ENCODE results near the gene DDX6. TPM values are rescaled to one million over a fixed set of nuclear protein-coding genes. Genes with fewer than 3 reads are reported as not detected.

Gene DDX6
- total and polyA plus RNA-seq, 2 experiments from 2014 or later = 68.3 to 205 TPM

DNA sequence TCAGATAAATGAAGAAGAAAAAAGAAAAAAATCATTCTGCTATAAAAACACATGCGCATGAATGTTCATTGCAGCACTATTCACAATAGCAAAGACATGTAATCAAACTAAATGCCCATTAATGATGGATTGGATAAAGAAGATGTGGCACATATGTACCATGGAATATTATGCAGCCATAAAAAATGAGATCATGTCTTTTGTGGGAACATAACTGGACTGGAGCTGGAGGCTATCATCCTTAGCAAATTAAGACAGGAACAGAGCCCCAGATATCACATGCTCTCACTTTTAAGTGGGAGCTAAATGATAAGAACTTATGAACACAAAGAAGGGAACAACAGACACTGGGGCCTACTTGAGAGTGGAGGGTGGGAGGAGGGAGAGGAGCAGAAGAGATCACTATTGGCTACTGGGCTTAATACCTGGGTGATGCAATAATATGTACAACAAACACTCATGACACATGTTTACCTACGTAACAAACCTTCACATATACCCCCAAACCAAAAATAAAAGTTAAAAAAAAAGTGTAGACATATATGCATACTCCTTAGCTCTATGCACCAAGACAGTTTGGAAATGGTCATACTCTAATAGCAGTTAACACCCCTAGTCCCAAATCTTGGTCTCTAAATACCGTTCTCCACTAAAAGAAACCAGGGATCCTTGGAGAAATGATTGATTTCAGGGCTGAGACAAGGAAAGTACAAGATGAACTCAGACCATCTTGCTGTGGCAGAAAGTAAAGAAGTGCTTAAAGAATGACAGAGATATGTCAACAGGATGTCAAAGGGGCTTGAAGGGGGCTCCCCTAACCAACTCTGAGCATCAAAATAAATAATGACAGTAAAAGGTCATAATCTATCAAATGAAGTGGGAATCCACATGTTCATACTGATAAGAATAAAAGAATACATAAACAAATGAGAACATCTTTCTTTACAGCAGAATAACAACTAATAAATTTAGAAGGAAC is 17.1 kb upstream of the DDX6 start (continued):
- TF ChIP-seq, protein P1, sequence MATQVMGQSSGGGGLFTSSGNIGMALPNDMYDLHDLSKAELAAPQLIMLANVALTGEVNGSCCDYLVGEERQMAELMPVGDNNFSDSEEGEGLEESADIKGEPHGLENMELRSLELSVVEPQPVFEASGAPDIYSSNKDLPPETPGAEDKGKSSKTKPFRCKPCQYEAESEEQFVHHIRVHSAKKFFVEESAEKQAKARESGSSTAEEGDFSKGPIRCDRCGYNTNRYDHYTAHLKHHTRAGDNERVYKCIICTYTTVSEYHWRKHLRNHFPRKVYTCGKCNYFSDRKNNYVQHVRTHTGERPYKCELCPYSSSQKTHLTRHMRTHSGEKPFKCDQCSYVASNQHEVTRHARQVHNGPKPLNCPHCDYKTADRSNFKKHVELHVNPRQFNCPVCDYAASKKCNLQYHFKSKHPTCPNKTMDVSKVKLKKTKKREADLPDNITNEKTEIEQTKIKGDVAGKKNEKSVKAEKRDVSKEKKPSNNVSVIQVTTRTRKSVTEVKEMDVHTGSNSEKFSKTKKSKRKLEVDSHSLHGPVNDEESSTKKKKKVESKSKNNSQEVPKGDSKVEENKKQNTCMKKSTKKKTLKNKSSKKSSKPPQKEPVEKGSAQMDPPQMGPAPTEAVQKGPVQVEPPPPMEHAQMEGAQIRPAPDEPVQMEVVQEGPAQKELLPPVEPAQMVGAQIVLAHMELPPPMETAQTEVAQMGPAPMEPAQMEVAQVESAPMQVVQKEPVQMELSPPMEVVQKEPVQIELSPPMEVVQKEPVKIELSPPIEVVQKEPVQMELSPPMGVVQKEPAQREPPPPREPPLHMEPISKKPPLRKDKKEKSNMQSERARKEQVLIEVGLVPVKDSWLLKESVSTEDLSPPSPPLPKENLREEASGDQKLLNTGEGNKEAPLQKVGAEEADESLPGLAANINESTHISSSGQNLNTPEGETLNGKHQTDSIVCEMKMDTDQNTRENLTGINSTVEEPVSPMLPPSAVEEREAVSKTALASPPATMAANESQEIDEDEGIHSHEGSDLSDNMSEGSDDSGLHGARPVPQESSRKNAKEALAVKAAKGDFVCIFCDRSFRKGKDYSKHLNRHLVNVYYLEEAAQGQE (IDR thresholded peaks at IDR 0.05; ENCODE audit: unreplicated experiment) = no peak
- TF ChIP-seq EZH2 (IDR thresholded peaks at IDR 0.05; ENCODE audit: low read depth, unreplicated experiment) = no peak
- TF ChIP-seq, protein P2, sequence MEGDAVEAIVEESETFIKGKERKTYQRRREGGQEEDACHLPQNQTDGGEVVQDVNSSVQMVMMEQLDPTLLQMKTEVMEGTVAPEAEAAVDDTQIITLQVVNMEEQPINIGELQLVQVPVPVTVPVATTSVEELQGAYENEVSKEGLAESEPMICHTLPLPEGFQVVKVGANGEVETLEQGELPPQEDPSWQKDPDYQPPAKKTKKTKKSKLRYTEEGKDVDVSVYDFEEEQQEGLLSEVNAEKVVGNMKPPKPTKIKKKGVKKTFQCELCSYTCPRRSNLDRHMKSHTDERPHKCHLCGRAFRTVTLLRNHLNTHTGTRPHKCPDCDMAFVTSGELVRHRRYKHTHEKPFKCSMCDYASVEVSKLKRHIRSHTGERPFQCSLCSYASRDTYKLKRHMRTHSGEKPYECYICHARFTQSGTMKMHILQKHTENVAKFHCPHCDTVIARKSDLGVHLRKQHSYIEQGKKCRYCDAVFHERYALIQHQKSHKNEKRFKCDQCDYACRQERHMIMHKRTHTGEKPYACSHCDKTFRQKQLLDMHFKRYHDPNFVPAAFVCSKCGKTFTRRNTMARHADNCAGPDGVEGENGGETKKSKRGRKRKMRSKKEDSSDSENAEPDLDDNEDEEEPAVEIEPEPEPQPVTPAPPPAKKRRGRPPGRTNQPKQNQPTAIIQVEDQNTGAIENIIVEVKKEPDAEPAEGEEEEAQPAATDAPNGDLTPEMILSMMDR (conservative IDR thresholded peaks at IDR 0.05; ENCODE audit: low read depth in 2 of 2) = no peak
- no peak for TF ChIP-seq EZH2phosphoT487 (IDR thresholded peaks at IDR 0.05; ENCODE audit: unreplicated experiment)
- no peak for TF ChIP-seq JUNB (IDR thresholded peaks at IDR 0.05; ENCODE audit: unreplicated experiment)

DNA sequence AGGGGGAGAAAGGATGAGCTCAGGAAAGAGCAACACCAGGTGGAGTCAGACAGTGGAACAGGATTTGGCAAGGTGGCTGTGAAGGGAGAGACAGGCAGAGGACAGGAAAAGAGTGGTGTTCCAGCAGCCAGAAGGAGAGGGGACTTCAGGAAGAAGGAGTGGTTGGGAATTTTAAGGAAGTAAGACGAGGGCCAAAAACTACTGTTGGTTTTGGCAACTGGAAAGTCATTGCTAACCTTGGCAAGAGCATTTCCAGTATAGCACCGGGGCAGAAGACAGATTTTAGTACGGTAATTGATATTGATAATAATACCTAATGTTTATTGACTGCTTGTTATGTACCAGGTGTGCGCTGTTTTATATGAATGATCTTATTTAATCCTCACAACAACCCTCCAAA is 15.4 kb upstream of the DDX6 start:
- H3K4me3 ChIP-seq = no peak overlapping the region
- H3K27me3 ChIP-seq (ENCODE audit: insufficient read depth) = no peaks in the 10 kb centered on the region
- H2AFZ ChIP-seq = peak overlapping the region; percentile 84; the same call in 1 of the 2 replicates
- ATAC-seq = no peak
- Mint-ChIP-seq H3K4me3 (no peak overlapping the region), H3K9me3 (peaks cover 8% of the 10 kb centered on the region; the same call in 2 of the 3 replicates), H3K36me3 (ENCODE audit: low read depth) (no peaks in the 10 kb centered on the region), H3K27ac (no peak overlapping the region), H3K27me3 (ENCODE audit: insufficient read depth, low read depth, poor library complexity) (peaks cover 2% of the 10 kb centered on the region), H3K4me1 (no peaks in the 10 kb centered on the region)
- no peaks in the 10 kb centered on the region for H3K36me3 ChIP-seq (ENCODE audit: insufficient read depth)
- H3F3A ChIP-seq (replicated peaks; ENCODE audit: low read depth) = no peaks in the 10 kb centered on the region
- H3K4me1 ChIP-seq (ENCODE audit: insufficient read depth) = no peaks in the 10 kb centered on the region
- no peaks in the 10 kb centered on the region for H3K79me2 ChIP-seq (replicated peaks; ENCODE audit: insufficient read depth)
- 0 out of 2 replicates have a peak, but pooled peaks cover 2% of the 10 kb centered on the region for H3K9me2 ChIP-seq (ENCODE audit: insufficient read depth)
- H4K20me1 ChIP-seq (replicated peaks; ENCODE audit: insufficient read depth) = no peaks in the 10 kb centered on the region
- H3K4me2 ChIP-seq = no peak overlapping the region
- no peak overlapping the region for H3K27ac ChIP-seq (ENCODE audit: low read depth)
- no peak for DNase-seq (ENCODE audit: low spot score)
- TF ChIP-seq, protein P3, sequence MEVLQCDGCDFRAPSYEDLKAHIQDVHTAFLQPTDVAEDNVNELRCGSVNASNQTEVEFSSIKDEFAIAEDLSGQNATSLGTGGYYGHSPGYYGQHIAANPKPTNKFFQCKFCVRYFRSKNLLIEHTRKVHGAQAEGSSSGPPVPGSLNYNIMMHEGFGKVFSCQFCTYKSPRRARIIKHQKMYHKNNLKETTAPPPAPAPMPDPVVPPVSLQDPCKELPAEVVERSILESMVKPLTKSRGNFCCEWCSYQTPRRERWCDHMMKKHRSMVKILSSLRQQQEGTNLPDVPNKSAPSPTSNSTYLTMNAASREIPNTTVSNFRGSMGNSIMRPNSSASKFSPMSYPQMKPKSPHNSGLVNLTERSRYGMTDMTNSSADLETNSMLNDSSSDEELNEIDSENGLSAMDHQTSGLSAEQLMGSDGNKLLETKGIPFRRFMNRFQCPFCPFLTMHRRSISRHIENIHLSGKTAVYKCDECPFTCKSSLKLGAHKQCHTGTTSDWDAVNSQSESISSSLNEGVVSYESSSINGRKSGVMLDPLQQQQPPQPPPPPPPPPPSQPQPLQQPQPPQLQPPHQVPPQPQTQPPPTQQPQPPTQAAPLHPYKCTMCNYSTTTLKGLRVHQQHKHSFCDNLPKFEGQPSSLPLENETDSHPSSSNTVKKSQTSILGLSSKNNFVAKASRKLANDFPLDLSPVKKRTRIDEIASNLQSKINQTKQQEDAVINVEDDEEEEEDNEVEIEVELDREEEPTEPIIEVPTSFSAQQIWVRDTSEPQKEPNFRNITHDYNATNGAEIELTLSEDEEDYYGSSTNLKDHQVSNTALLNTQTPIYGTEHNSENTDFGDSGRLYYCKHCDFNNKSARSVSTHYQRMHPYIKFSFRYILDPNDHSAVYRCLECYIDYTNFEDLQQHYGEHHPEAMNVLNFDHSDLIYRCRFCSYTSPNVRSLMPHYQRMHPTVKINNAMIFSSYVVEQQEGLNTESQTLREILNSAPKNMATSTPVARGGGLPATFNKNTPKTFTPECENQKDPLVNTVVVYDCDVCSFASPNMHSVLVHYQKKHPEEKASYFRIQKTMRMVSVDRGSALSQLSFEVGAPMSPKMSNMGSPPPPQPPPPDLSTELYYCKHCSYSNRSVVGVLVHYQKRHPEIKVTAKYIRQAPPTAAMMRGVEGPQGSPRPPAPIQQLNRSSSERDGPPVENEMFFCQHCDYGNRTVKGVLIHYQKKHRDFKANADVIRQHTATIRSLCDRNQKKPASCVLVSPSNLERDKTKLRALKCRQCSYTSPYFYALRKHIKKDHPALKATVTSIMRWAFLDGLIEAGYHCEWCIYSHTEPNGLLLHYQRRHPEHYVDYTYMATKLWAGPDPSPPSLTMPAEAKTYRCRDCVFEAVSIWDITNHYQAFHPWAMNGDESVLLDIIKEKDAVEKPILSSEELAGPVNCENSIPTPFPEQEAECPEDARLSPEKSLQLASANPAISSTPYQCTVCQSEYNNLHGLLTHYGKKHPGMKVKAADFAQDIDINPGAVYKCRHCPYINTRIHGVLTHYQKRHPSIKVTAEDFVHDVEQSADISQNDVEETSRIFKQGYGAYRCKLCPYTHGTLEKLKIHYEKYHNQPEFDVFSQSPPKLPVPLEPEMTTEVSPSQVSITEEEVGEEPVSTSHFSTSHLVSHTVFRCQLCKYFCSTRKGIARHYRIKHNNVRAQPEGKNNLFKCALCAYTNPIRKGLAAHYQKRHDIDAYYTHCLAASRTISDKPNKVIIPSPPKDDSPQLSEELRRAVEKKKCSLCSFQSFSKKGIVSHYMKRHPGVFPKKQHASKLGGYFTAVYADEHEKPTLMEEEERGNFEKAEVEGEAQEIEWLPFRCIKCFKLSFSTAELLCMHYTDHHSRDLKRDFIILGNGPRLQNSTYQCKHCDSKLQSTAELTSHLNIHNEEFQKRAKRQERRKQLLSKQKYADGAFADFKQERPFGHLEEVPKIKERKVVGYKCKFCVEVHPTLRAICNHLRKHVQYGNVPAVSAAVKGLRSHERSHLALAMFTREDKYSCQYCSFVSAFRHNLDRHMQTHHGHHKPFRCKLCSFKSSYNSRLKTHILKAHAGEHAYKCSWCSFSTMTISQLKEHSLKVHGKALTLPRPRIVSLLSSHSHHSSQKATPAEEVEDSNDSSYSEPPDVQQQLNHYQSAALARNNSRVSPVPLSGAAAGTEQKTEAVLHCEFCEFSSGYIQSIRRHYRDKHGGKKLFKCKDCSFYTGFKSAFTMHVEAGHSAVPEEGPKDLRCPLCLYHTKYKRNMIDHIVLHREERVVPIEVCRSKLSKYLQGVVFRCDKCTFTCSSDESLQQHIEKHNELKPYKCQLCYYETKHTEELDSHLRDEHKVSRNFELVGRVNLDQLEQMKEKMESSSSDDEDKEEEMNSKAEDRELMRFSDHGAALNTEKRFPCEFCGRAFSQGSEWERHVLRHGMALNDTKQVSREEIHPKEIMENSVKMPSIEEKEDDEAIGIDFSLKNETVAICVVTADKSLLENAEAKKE (CRISPR knock-in tag; IDR thresholded peaks at IDR 0.05) = no peak
- TF ChIP-seq, protein P1 (IDR thresholded peaks at IDR 0.05; ENCODE audit: unreplicated experiment) = no peak
- TF ChIP-seq POLR2AphosphoS5 (IDR thresholded peaks at IDR 0.05; ENCODE audit: low read depth) (no peak), JUNB (IDR thresholded peaks at IDR 0.05; ENCODE audit: unreplicated experiment) (no peak)
